Fibroblast of lung (primary cell): ENCODE results near the gene FGFBP3. TPM values are rescaled to one million over a fixed set of nuclear protein-coding genes. Genes with fewer than 3 reads are reported as not detected.
A peak's percentile ranks its signal among the peaks of the same experiment; 100 is the strongest.

Experiments used
- DNase-seq, 2 donors: peaks; one replicate each; pipeline versions ENCODE4 v3.0.0 to v3.0.0-alpha.2; 2010; ENCODE audit warnings: low read depth in 2 of 2
- H2AFZ ChIP-seq: 2 replicates; pipeline ENCODE4 v1.5.1; 2012; ENCODE audit warnings: low read length, control low read depth, inconsistent platforms
- H3K27ac ChIP-seq: 2 replicates; pipeline ENCODE4 v1.5.1; 2011; ENCODE audit warnings: low read length, control low read depth; ENCODE audit not compliant: insufficient read depth
- H3K27me3 ChIP-seq: 2 replicates; pipeline ENCODE4 v1.5.1; 2011; ENCODE audit warnings: mild to moderate bottlenecking, low read length; ENCODE audit not compliant: control insufficient read depth, insufficient read depth
- H3K36me3 ChIP-seq: 2 replicates; pipeline ENCODE4 v1.5.1; 2011; ENCODE audit warnings: low read length; ENCODE audit not compliant: control insufficient read depth, insufficient read depth
- H3K4me1 ChIP-seq: 2 replicates; pipeline ENCODE4 v1.5.1; 2011; ENCODE audit warnings: low read length; ENCODE audit not compliant: control insufficient read depth, insufficient read depth; ENCODE audit errors: extremely low read depth
- H3K4me2 ChIP-seq: 2 replicates; pipeline ENCODE4 v1.5.1; 2011; ENCODE audit warnings: low read length, control low read depth; ENCODE audit not compliant: insufficient read depth; ENCODE audit errors: extremely low read depth
- H3K4me3 ChIP-seq, 4 experiments: fragments of 200-600 bp in 1 of 4; sonication (generic) in 1 of 4; replicated peaks in 1 of 4; 2 replicates each; pipeline ENCODE4 v1.5.1; 2011 to 2016; ENCODE audit warnings: low read length in 4 of 4, low read depth in 3 of 4, mild to moderate bottlenecking in 3 of 4, control low read depth in 2 of 4, inconsistent platforms in 1 of 4, mixed read lengths in 1 of 4; ENCODE audit not compliant: insufficient read depth in 1 of 4; ENCODE audit errors: control extremely low read depth in 1 of 4
- H3K79me2 ChIP-seq: 2 replicates; pipeline ENCODE4 v1.5.1; 2012; ENCODE audit warnings: mild to moderate bottlenecking, low read length, inconsistent platforms; ENCODE audit not compliant: control insufficient read depth, insufficient read depth
- H3K9ac ChIP-seq: 2 replicates; pipeline ENCODE4 v1.5.1; 2011; ENCODE audit warnings: mild to moderate bottlenecking, low read length, control low read depth; ENCODE audit not compliant: insufficient read depth
- H3K9me3 ChIP-seq: 2 replicates; pipeline ENCODE4 v1.5.1; 2012; ENCODE audit warnings: low read depth, low read length; ENCODE audit not compliant: control insufficient read depth, insufficient read depth
- H4K20me1 ChIP-seq: 2 replicates; pipeline ENCODE4 v1.5.1; 2011; ENCODE audit warnings: low read length; ENCODE audit not compliant: control insufficient read depth, insufficient read depth; ENCODE audit errors: extremely low read depth
- EZH2 ChIP-seq: IDR thresholded peaks from 2 replicates; pipeline ENCODE4 v1.5.1; 2012; ENCODE audit warnings: low read length, control low read depth, mild to moderate bottlenecking; ENCODE audit errors: missing control alignments
- polyA plus RNA-seq, 2 donors: library from polyadenylated mRNA; depleted of rRNA in 1 of 2; stranded (reverse) in 1 of 2; unstranded in 1 of 2; fragments of >200 nt; gene quantifications; 2 replicates each; pipeline ENCODE4 v1.2.1, GENCODE V29; 2011 to 2012; ENCODE audit warnings: missing spikeins in 1 of 2
- total RNA-seq: library from RNA; depleted of rRNA; stranded (reverse); fragments of >200 nt; gene quantifications from 2 replicates; pipeline ENCODE4 v1.2.1, GENCODE V29; 2014
- TF ChIP-seq, protein P1 (sequence below), 2 donors: IDR thresholded peaks in 1 of 2; conservative IDR thresholded peaks in 1 of 2; 1 replicate in 1 of 2; 2 replicates in 1 of 2; pipeline ENCODE4 v1.5.1; 2011 to 2012; ENCODE audit warnings: low read length in 2 of 2, control low read depth in 1 of 2, inconsistent platforms in 1 of 2, low read depth in 1 of 2, mild to moderate bottlenecking in 1 of 2

The FGFBP3 gene
- total and polyA plus RNA-seq, 2 donors (not counting 1 experiment from before 2014, with no cell fraction given) = 0.25 to 0.50 TPM

DNA sequence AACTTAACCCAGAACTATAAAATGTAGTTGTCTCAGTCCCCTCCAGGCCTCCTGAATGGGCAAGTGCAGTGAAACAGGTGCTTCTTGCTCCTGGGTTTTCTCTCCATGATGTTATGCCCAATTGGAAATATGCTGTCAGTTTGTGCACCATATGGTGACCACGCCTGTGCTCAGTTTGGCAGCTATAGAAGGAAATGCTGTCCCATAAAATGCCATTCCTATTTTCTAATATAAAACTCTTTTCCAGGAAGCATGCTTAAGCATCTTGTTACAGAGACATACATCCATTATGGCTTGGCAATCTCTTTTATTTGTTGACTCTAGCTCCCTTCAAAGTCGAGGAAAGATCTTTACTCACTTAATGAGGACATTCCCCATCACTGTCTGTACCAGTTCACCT, 45.2 kb downstream of the FGFBP3 start:
- DNase-seq = no peak
- H3K4me1 ChIP-seq = peaks cover 2% of the 10 kb centered on the region
- H3K9ac ChIP-seq = no peak overlapping the region
- no peak overlapping the region for H2AFZ ChIP-seq
- TF ChIP-seq, protein P1, sequence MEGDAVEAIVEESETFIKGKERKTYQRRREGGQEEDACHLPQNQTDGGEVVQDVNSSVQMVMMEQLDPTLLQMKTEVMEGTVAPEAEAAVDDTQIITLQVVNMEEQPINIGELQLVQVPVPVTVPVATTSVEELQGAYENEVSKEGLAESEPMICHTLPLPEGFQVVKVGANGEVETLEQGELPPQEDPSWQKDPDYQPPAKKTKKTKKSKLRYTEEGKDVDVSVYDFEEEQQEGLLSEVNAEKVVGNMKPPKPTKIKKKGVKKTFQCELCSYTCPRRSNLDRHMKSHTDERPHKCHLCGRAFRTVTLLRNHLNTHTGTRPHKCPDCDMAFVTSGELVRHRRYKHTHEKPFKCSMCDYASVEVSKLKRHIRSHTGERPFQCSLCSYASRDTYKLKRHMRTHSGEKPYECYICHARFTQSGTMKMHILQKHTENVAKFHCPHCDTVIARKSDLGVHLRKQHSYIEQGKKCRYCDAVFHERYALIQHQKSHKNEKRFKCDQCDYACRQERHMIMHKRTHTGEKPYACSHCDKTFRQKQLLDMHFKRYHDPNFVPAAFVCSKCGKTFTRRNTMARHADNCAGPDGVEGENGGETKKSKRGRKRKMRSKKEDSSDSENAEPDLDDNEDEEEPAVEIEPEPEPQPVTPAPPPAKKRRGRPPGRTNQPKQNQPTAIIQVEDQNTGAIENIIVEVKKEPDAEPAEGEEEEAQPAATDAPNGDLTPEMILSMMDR (conservative IDR thresholded peaks at IDR 0.05 in 1 of 2, IDR thresholded peaks at IDR 0.05 in 1 of 2; ENCODE audit: low read depth in 1 of 2, low read length in 2 of 2) = no peak
- TF ChIP-seq EZH2 = no peak
- H4K20me1 ChIP-seq = no peaks in the 10 kb centered on the region
- H3K79me2 ChIP-seq = no peaks in the 10 kb centered on the region
- H3K27me3 ChIP-seq = no peaks in the 10 kb centered on the region
- no peak overlapping the region for H3K27ac ChIP-seq
- H3K4me2 ChIP-seq = no peak overlapping the region
- no peaks in the 10 kb centered on the region for H3K9me3 ChIP-seq
- H3K4me3 ChIP-seq = no peak overlapping the region
- peaks cover 2% of the 10 kb centered on the region for H3K36me3 ChIP-seq

DNA sequence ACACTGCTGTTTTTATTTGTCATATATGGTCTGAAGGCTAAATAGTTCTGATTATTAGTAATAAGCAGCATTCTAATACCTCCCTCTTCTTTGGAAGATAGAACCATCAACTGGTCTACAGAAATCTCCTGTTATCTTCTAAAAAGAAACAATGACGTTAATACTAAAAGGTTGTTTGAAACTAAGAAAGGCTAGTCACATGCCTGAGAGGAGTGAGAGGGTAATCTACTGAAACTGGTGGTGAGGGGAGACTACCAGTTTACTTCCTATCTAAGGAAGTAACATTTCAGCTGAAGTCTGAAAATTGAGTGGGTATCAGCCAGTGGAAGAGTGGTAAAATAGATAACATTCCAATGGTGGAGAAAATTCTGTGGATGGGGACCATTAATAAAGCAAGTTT, 48.4 kb downstream of the FGFBP3 start:
- no peak for DNase-seq
- Histone ChIP-seq H4K20me1 (no peaks in the 10 kb centered on the region), H3K4me2 (no peak overlapping the region), H3K4me3 (no peak overlapping the region), H3K27me3 (no peaks in the 10 kb centered on the region), H3K79me2 (no peaks in the 10 kb centered on the region), H3K9ac (no peak overlapping the region), H3K27ac (no peak overlapping the region), H3K4me1 (peaks cover 2% of the 10 kb centered on the region), H2AFZ (no peak overlapping the region), H3K9me3 (no peaks in the 10 kb centered on the region), H3K36me3 (peaks cover 2% of the 10 kb centered on the region)
- TF ChIP-seq EZH2 = no peak
- TF ChIP-seq, protein P1 (conservative IDR thresholded peaks at IDR 0.05 in 1 of 2, IDR thresholded peaks at IDR 0.05 in 1 of 2; ENCODE audit: low read depth in 1 of 2, low read length in 2 of 2) = no peak

DNA sequence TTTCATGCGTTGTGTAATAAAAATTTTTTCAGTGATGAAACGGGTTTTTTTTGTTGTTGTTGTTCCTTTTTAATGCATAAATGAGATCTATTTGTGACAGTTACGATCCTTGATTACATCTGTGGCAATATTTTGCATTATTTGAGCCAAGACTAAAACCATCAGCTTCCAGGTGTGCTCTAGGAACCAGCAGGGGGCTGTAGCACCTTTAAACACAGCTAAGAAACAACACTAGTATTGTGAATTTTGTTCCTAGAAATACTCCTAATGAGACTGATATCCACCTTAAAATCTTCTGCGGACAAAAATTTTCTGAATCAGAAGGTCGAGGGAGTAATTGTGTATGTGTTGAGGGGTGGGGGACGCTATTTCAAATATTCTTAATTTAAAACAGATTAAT, 52.6 kb downstream of the FGFBP3 start:
- no peaks in the 10 kb centered on the region for H3K4me1 ChIP-seq
- H3K27me3 ChIP-seq = no peaks in the 10 kb centered on the region
- DNase-seq = peak in 1 of 2 donors; percentile 21

More for the DNA sequence above, 52.6 kb downstream of the FGFBP3 start:
- Histone ChIP-seq H3K27ac (no peak overlapping the region), H2AFZ (no peak overlapping the region), H3K9ac (no peak overlapping the region), H3K36me3 (peaks cover 2% of the 10 kb centered on the region), H4K20me1 (peaks cover 1% of the 10 kb centered on the region), H3K79me2 (no peaks in the 10 kb centered on the region), H3K4me3 (no peak overlapping the region), H3K4me2 (no peak overlapping the region), H3K9me3 (no peaks in the 10 kb centered on the region)
- no peak for TF ChIP-seq EZH2
- TF ChIP-seq, protein P1 (conservative IDR thresholded peaks at IDR 0.05 in 1 of 2, IDR thresholded peaks at IDR 0.05 in 1 of 2; ENCODE audit: low read depth in 1 of 2, low read length in 2 of 2) = peak; percentile 18 to 34

Other genes with a start within 250 kb of the FGFBP3 start
- 57.5 and 61.6 TPM in 2 replicates for gene TNKS2, start 111.1 kb downstream of the FGFBP3 start, total RNA-seq
- gene TNKS2, start 111.1 kb downstream of the FGFBP3 start, polyA plus RNA-seq = 31.8 and 44.6 TPM in 2 replicates
- gene BTAF1, start 14.3 kb upstream of the FGFBP3 start, total RNA-seq = 39.8 and 40.3 TPM in 2 replicates
- 16.2 and 27.4 TPM in 2 replicates for gene BTAF1, start 14.3 kb upstream of the FGFBP3 start, polyA plus RNA-seq